HG03460 (cell line): ENCODE data around the gene LTA.
"Not testable (repeated sequence)": the region's sequence is repeated elsewhere in the genome, so short reads cannot be mapped to it uniquely, and the experiment has no call there.

Experiments
- ATAC-seq: cut with Tn5 transposase; IDR thresholded peaks from one replicate; pipeline ENCODE4 v1.9.1; 2021; ENCODE audit not compliant: unreplicated experiment

The LTA gene

GRCh38 chr6:31541658-31542521 lies 30.2 kb upstream of the LTA start, which contains the start of gene DDX39B:
Gene DDX39B, minus strand, starts transcription at chr6:31542003. Its CDS starts 1,471 bp downstream, at chr6:31540532.
- peak; percentile 63 for ATAC-seq

- no peak for ATAC-seq
Observed at GRCh38 chr6:31543639-31544038, 28.4 kb upstream of the LTA start.

- ATAC-seq = no peak
Observed at GRCh38 chr6:31544676-31545075, 27.4 kb upstream of the LTA start.

- no peak for ATAC-seq
Observed at GRCh38 chr6:31545291-31545690, 26.8 kb upstream of the LTA start.

GRCh38 chr6:31546339-31546957 lies 25.6 kb upstream of the LTA start, which contains the start of gene ATP6V1G2:
Gene ATP6V1G2, minus strand, starts transcription at chr6:31546608. Its CDS starts 49 bp downstream, at chr6:31546559.
- peak; percentile 46 for ATAC-seq

GRCh38 chr6:31546958-31547726 lies 24.9 kb upstream of the LTA start, which contains the start of gene NFKBIL1:
Gene NFKBIL1, plus strand, starts transcription at chr6:31547608. Its CDS starts 87 bp downstream, at chr6:31547695.
- ATAC-seq = peak; percentile 73

- ATAC-seq = no peak
Observed at GRCh38 chr6:31547727-31548543, 24.2 kb upstream of the LTA start.

GRCh38 chr6:31548544-31548873 lies 23.6 kb upstream of the LTA start:
- no peak for ATAC-seq

- not testable (repeated sequence) for ATAC-seq
Observed at GRCh38 chr6:31551371-31551770, 20.7 kb upstream of the LTA start.

- no peak for ATAC-seq
Observed at GRCh38 chr6:31556307-31556706, 15.8 kb upstream of the LTA start.

GRCh38 chr6:31557443-31558317 lies 14.4 kb upstream of the LTA start:
- no peak for ATAC-seq

GRCh38 chr6:31558318-31558625 lies 13.8 kb upstream of the LTA start:
- no peak for ATAC-seq

- no peak for ATAC-seq
Observed at GRCh38 chr6:31558631-31559500, 13.2 kb upstream of the LTA start.

GRCh38 chr6:31559606-31559957 lies 12.5 kb upstream of the LTA start:
- ATAC-seq = no peak

GRCh38 chr6:31559958-31560696 lies 12.0 kb upstream of the LTA start:
- peak; percentile 70 for ATAC-seq

- no peak for ATAC-seq
Observed at GRCh38 chr6:31560697-31561058, 11.4 kb upstream of the LTA start.

GRCh38 chr6:31567531-31568370 lies 4.3 kb upstream of the LTA start:
- no peak for ATAC-seq
